Islet precursor cell (in vitro differentiated cells): ENCODE data around the gene RAB10.
"Not testable (repeated sequence)": the region's sequence is repeated elsewhere in the genome, so short reads cannot be mapped to it uniquely, and the experiment has no call there.

ENCODE experiments used
- DNase-seq: peaks from one replicate; pipeline ENCODE4 v3.0.0-alpha.2; 2018

The RAB10 gene

DNA sequence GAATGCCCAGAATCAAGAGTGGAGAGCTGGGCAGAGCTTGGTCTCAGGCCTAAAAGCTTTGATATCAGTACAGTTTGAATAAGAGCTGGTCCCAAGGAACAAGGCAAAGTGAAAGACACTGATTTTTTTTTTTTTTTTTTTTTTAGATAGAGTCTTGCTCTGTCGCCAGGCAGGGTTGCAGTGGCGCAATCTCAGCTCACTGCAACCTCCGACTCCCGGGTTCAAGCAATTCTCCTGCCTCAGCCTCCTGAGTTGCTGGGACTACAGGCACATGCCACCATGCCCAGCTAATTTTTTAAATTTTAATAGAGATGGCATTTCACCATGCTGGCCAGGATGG, 17.2 kb upstream of the RAB10 start:
- not testable (repeated sequence) for DNase-seq

DNA sequence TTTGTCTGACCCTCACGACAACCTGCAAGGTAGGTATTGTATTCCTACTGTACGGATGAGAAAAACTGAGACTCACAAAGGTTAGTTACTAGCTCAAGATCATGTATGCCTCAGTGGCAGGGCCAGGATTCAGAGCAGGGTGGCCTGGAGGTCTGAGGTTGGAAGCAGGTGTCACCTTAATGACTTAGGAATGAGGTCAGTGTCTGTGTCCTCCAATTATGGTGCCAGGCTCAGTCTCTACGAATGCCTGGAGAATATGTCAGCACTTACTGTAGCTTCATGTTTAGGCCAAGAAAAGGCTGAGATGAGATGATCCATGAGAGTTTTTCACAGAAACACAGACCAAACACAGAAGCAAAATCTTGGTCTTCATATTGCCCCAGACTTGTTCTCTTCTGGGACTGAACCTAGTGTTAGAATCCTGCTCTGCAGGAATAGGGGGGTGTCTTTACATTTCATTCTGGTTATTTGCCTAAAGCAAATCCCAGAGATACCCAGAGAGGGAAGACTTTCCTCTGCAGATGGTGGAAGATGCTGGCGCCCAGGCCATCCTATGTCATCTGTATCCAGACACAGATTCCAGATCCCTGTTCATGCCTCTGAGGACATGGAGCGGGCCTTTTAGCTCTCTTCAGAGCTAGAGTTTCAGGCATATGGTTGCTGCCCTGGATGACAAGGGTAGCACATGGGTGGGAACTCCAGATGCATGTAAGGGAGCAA, 16.3 kb upstream of the RAB10 start:
- peak; percentile 75 for DNase-seq

DNA sequence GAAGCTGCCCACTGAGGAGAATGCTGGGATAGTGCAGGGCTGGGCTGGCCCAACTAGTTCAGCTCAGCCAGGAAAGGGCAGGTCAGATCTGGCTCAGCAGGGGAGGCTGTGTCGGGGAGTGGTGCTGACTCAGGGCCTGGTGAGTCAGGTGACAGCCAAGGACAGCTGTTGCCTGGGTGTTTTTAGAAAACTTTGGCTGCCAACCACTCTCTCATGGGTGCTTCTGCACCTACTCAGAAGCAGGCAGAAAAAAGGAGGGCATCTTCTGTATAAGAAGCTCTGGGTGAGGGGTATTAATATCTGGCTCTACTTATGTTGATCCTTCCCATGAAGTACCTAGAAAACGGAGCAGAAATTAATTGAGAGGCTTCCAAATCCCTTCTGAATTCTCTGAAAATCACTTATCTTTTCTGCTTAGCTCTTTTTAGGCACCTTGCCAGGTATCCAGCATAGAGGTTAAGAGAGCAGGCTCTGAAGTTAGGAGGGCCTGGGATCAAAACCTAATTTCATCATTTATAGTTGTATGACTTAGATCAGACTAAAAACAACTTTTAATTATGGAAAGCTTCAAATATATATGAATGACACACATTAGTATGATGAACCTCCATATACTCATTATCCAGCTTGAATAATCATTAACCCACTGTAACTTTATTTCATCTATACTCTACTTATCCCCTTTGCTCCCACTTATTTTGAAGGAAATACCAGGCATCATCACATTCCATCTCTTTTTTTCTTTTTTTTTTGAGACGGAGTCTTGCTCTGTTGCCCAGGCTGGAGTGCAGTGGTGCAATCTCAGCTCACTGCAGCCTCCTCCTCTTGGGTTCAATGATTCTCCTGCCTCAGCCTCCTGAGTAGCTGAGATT, 15.5 kb upstream of the RAB10 start:
- DNase-seq, result peak; percentile 95

DNA sequence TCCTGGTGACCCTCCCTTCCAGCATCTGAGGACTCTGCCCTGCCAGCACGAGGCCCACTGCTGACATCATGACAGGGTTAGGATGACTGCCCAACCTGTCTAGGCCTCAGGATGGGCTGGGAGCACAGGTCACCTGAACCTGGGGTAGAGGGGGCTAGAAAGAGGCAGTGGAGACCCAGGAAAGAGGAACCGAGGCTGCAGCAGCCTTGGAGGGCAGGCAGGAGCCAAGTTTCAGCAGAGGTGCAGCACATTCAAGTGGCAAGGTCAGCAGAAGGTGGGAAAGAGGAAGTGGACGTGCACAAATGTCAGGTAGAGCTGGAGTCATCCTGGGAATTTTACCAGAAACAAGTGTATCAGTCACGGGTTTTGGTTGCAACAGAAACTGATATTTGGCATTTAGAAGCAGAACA, 13.6 kb upstream of the RAB10 start:
- DNase-seq, result no peak

DNA sequence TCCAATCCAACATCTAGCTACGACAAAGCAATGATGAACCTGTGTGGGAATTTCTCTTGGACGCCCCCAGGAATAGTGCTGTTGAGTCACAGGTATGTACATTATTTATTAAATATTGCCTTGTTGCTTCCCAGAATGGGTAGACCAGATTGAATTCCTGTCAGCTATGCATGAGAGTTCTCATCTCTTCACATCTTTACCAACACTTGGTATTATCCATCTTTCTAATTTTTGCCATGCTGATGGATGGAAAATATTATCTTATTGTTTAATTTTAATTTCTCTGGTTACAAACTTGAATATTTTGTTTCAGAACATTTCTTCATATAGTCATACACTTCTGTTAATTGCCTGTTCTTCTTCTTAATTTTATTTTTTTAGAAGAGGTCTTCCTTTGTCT, 9.6 kb upstream of the RAB10 start:
- no peak for DNase-seq

DNA sequence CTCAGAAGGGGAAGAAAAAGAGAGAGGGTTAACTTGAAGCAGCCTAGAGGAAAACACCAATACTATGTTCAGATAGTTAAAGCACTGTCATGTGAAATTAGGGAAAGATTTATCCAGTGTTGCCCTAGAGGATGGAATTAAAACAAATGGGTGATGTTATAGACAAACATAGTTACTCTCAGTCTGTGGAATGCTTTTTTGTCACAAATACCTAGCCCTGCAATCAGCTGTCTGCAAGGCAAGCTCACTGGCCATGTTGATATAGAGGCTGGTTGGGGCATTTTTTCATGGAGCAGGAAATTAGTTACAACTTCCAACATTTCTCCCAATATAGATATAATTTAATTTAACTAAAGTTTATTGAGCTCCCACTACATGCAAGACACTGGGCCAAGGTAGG, 8.4 kb upstream of the RAB10 start:
- DNase-seq, result no peak

DNA sequence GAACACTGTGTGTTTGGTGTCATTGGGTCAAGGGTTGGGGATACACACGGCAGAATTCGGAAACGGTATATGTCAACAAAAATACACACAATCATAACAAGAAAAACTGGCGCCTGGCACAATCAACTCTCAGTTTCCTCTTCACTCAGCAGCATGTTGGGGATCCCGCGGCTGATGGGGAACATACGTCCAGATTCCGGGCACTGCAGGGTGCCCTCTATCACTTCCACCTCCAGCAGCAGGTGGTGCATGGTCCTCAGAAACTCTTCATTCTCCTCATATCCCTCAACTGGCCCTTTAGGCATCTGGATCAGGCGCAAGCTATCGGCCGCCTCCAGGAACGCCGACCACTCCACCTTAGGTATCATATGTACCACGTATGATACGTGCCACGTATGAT, 5.8 kb upstream of the RAB10 start:
- not testable (repeated sequence) for DNase-seq

DNA sequence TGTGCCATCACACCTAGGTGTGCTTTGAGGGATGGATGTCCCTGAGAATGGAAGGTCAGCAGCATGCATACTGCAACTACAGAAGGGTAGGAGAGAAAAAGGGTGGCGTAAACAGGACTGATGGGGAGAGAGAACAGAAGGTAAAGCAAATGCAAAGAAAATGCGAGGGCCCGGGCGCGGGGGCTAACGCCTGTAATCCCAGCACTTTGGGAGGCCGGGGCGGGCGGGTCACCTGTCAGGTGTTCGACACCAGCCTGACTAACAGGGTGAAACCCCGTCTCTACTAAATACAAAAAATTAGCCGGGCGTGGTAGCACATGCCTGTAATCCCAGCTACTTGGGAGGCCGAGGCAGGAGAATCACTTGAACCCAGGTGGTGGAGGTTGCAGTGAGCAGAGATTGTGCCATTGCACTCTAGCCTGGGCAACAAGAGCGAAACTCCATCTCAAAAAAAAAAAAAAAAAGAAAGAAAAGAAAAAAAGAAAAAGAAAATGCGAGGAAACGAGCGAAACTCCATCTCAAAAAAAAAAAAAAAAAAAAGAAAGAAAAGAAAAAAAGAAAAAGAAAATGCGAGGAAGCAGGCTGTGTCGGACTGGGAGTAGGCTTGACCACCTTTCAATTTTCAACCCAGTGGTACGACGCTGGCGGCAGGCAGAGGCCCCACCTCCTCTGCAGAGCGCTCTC, 1.2 kb upstream of the RAB10 start:
- not testable (repeated sequence) for DNase-seq

DNA sequence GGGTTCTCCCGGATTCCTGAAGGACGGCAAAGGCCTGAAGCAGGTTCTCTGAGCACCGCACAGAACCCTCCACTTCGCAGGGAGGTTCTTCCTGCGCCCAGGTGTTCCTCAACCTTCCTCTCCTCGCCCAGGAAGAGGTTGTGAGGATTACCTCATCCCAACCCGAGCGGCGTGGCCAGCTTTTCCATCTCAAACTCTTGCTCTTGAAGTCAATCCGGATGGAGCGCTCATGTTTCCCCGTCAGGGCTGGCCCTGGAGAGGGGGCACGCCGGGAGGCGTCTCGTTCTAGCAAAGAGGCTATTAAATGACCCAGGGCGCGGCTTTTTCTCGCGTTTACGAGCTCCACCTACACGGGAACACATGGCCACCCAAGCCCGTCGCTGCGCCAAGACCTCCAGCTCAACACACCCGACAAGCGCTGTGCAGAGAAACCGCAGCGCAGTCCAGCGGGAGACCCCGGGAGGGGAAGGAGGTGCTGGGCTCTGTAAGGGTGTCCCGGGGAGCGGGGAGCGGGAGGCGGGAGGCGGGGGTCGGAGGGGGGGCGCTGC, 540 bp upstream of the RAB10 start:
- peak; percentile 95 for DNase-seq

DNA sequence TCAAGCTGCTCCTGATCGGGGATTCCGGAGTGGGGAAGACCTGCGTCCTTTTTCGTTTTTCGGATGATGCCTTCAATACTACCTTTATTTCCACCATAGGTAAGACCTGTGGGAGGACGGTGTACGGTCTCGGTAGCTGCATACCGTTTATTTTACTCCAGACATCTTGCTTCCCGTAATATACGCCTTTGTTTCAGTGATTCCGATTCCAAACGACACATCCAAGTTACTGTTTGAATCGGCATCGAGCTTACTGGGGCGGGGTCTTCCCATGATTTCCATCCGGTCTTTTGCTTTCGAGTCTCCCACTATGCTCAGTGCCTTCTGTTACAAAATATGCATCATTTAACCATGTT, 731 bp downstream of the RAB10 start:
- no peak for DNase-seq

DNA sequence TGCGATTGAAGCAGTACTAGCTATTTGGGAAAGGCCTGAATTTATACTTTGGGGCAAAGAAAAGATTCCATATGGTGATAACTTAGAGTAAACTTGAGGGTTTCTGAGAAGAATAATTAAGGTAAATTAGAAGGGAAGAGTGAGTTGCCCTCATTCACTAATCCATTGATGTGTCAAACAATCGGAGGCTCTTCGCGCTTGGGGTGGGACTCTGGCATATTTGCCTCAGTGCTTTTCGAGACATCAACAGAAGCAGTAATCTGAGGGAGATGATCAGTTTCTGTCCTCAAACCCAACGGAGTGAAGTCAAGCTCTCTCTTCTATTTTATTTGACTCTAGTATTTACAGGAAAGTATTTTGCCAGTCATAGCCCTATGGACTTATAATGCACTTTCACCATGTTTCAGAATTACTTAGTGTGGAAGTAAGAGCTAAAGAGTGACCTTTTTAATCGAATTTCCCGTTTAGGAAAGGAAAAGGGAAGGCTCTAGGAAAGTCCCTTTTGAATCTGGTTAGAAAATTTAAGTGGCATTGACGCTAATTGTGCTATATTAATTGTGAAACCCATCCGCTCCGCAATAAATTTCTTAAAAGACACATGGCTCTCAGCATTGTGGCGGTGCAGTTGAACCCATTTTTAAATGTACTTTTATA, 1.3 kb downstream of the RAB10 start:
- no peak for DNase-seq

DNA sequence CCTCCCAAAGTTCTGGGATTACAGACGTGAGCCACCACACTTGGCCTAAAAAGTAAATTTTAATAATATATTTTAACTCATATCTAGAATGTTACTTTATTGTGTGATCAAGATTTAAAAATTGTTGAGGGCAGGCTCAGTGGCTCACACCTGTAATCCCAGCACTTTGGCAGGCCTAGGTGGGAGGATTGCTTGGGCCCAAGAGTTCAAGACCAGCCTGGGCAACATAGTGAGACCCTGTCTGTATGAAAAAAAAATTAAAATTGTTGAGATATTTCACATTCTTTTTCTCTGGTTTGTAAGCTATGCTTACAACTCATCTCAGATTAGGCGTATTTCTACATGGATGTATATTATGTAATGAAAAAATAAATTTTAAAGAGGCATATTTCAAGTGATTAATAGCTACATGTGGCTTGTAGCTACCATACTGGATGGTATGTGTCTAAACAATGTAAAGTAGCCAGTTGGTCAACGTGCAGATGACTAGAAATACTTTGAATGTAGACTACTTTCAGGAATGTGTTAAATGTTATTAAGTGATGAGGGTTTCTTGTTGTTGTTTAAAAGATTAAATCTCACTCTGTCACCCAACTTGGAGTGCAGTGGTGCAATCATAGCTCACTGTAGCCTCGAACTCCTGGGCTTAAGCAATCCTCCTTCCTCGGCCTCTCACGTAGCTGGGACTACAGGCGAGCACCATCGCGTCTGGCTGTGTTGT, 5.9 kb downstream of the RAB10 start:
- no peak for DNase-seq

DNA sequence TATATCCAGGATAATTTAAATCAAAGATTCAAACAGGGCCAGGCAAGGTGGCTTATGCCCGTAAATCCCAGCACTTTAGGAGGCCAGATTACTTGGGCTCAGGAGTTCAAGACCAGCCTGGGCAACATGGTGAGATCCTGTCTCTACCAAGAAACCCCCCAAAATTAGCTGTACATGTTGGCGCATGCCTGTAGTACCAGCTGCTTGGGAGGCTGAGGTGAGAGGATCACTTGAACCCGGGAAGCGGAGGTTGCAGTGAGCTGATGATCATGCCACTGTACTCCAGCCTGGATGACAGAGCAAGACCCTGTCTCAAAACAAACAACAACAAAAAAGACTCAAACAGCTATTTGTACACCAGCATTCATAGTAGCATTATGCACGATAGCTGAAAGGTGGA, 9.2 kb downstream of the RAB10 start:
- DNase-seq, result no peak

DNA sequence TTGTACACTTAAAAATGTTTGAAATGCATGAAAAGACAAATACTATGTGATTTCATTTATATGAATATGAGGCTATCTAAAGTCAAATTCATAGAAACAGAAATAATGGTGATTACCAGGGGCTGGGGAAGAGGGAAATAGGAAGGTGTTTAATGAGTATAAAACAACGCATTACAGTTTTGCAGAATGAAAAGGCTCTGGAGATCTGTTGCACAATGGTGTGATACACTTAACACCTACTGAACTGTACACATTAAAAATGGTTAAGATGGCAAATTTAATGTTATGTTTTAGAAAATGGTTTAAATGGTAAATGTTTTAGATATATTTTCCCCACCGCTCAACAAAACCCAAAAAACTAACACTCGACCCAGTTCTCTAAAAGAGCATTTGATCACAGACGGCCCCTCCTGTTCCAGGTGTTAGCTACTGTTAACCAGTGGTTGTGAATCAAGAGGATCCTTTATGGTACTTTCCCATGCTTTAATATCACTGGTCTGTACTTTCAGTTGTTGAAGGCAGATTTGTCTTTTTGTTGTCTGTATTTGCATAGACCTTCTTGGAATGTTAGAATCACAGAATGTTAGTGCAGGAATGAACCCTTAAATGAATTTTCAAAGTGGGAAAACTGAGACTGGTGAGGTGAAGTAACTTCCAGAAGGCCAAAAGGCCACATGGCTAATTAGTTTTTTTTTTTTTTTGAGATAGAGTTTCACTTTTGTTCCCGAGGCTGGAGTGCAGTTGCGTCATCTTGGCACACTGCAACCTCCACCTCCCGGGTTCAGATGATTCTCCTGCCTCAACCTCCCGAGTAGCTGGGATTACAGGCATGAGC, 10.2 kb downstream of the RAB10 start:
- DNase-seq, result no peak

DNA sequence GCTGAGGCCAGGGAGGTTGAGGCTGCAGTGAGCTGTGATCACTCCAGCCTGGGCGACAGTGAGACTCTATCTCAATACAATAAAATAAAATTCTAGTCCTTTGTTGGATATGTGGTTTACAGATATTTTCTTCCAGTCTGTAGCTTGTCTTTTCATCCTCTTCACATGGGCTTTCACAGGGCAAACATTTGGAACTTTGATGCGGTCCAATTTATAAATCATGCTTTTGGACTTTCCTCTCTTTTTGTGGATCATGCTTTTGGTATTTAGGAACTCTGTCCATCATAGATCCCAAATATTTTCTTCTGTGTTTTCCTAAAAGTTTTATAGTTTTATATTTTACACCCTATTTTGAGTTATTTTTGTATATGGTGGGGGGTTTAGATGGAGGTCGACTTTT, 14.9 kb downstream of the RAB10 start:
- peak; percentile 23 for DNase-seq

DNA sequence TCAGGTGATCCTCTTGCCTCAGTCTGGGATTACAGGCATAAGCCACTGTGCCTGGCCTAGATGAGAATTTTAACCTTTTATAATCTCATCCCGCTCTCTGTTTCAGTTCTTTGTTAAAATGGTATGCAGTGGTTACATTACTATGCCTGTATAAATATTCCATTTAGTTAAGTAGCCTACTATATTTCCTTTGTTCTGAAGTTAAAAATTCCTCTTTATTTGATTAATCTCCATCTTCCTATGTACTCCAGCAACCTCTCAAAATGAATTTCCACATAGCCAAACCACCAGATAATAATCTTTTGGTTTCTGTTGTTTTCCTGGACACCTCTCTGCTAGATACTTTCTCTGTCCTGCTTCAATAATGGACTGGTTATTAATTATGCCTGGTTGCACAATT, 15.8 kb downstream of the RAB10 start:
- peak; percentile 1 for DNase-seq

DNA sequence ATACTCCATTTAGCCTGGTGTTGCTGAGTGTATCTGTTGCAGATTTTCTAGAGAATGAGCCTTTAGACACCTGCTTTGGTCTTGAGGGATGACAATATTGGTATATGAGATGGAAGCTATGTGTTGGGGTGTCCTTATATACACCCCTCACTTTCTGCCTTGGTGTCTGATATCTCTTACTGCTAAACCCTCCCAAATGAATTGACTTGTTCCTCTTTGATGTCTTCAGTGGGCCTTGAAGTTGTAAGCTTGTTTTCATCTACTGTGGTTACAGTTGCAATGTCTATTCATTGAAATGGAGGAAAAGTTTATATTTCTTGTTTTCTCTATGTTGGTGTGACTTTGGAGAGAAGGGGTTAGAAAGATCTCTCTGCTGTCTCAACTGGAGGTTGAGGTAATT, 18.9 kb downstream of the RAB10 start:
- DNase-seq, result no peak

DNA sequence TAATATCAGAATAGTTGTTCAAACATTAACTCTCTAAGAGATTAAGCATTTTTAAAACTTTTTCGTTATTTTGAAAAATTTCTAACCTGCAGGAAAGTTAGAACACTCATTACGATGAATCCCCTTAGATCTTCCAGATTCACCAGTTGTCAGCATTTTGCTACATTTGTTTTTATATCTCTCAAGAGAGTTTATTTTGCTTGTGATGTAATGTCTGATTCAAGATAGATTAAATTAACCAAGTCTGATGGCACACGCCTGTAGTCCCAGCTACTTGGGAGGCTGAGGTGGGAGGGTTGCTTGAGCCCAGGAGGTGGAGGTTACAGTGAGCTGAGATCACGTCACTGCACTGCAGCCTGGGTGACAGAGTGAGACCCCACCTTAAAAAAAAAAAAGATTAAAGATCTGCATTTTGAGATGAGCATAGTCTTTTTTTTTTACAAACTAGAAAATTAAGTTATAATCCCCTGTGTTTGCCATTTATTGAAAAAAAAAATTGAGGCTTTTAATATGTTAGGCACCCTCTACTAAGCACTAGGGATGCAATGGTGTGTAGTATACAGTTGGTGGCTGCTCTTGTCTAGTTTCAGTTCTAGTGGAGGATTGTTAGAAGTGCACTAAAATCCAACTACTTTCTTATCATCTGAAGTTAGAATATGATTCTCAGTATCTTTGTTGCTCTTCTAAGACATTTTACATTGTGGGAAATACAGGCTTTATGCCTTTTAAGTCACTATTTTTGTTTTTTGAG, 20.9 kb downstream of the RAB10 start:
- DNase-seq, result no peak

DNA sequence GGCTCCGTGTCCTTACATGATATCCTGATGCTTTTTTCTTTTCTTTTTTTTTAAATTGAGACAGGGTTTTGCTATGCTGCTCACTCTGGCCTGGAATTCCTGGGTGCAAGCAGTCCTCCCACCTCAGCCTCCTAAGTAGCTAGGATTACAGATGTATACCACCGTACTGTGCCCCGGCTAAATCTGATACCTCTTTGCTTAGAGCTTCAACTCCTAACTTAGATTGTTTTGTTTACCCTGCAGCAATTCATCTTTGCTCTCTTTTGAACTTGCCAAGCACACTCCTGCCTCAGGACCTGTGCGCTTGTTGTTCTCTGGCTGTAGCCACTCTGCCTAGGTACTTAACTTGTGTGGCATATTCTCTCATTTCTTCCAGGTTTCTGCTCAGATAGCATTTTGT, 24.5 kb downstream of the RAB10 start:
- no peak for DNase-seq

DNA sequence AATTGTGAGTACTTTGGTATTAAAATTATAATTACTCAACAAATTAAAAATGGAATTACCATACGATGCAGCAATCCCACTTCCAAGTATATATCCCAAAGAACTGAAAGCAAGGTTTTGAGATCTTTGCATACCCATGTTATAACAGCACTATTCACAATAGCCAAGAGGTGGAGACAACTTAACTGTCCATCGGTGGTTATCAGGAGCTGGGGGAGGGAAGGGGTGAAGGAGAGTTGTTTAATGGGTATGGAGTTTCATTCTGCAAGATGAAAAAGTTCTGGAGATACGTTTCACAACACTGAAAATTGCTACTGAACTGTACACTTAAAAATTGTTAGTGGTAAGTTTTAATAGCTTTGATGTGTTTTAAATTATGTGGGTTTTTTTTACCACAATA, 25.7 kb downstream of the RAB10 start:
- no peak for DNase-seq

DNA sequence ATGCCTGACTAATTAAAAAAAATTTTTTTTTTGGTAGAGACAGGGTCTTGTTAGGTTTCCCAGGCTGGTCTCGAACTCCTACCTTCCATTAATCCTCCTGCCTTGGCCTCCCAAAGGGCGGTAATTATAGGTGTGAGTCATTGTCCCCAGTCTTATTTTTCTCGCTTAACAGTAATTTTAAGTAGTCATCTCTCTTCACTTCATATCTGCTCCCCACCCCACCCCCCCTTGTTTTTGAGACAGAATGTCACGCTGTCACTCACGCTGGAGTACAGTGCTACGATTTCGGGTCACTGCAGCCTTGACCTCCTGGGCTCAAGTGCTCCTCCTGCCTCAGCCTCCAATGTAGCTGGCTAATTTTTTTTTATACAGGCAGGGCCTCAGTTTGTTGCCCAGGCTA, 27.7 kb downstream of the RAB10 start:
- DNase-seq, result no peak
